Vein endothelial cell (primary cell): ENCODE measurements around the gene ARHGAP29. TPM values are rescaled to one million over a fixed set of nuclear protein-coding genes. Genes with fewer than 3 reads are reported as not detected.

Experiments
- total RNA-seq: library from RNA; depleted of rRNA; stranded (reverse); fragments of >200 nt; gene quantifications from 2 replicates; pipeline ENCODE4 v1.2.3, GENCODE V29; 2012

ARHGAP29 gene, protein sequence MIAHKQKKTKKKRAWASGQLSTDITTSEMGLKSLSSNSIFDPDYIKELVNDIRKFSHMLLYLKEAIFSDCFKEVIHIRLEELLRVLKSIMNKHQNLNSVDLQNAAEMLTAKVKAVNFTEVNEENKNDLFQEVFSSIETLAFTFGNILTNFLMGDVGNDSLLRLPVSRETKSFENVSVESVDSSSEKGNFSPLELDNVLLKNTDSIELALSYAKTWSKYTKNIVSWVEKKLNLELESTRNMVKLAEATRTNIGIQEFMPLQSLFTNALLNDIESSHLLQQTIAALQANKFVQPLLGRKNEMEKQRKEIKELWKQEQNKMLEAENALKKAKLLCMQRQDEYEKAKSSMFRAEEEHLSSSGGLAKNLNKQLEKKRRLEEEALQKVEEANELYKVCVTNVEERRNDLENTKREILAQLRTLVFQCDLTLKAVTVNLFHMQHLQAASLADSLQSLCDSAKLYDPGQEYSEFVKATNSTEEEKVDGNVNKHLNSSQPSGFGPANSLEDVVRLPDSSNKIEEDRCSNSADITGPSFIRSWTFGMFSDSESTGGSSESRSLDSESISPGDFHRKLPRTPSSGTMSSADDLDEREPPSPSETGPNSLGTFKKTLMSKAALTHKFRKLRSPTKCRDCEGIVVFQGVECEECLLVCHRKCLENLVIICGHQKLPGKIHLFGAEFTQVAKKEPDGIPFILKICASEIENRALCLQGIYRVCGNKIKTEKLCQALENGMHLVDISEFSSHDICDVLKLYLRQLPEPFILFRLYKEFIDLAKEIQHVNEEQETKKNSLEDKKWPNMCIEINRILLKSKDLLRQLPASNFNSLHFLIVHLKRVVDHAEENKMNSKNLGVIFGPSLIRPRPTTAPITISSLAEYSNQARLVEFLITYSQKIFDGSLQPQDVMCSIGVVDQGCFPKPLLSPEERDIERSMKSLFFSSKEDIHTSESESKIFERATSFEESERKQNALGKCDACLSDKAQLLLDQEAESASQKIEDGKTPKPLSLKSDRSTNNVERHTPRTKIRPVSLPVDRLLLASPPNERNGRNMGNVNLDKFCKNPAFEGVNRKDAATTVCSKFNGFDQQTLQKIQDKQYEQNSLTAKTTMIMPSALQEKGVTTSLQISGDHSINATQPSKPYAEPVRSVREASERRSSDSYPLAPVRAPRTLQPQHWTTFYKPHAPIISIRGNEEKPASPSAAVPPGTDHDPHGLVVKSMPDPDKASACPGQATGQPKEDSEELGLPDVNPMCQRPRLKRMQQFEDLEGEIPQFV
- 240 and 310 TPM in 2 replicates for total RNA-seq

DNA sequence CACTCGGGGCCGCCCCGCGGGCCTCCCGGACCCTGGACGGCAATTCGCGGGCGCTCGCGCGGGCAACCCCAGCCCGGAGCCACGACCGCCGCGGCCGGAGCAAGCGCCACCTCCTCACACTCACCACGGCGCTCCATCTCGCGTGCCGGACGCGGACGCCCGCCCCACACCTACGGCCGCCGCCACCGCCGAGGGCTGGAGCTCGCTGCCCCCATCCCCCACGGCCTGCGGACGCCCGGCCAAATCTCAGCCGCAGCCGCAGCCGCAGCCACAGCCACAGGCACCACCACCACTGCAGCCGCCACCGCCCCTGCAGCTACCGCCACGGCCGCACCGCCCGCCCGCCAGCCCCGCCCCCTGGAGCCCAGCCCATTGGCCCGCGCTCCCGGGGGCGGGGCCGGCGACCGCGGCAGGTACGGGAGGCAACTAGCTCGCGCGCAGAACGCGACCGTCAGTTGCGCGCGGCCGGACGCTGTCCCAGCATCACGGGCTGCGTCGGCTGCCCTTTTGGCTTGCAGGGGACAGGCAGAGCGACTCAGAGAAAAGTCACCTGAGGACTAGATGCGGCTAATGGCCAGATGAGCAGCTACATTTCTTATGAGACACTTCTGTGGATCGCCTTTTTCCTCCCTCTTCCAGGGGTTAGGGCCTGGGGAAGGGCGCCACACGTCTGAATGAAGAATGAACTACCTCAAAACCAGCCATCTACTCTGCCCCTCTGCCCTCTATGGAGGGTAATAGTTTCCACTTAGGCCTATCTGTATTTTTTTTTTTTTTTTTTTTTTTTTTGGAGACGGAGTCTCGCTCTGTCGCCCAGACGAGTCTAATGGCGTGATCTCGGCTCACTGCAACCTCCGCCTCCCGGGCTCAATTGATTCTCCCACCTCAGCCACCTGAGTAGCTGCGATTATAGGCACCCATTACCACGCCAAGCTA, at the start of gene ARHGAP29:
Gene ARHGAP29 (minus strand): TSS at position 294 of the 936 bp plus-strand sequence. CDS start 5,973 bp downstream, outside the sequence.

Other genes with a start within 250 kb of the ARHGAP29 start
- 5.2 and 22.9 TPM in 2 replicates for gene ABCA4, start 116.4 kb downstream of the ARHGAP29 start, total RNA-seq
- 20.3 and 26.5 TPM in 2 replicates for gene ABCD3, start 180.8 kb upstream of the ARHGAP29 start, total RNA-seq